Mammary epithelial cell (primary cell): ENCODE results near the gene PTCH1.

ENCODE experiments used
- EZH2 ChIP-seq: IDR thresholded peaks from 2 replicates; pipeline ENCODE4 v1.6.1; 2012; ENCODE audit warnings: low read length, inconsistent platforms, borderline replicate concordance
- TF ChIP-seq, protein P1 (sequence below), 2 donors: IDR thresholded peaks in 1 of 2; conservative IDR thresholded peaks in 1 of 2; 2 replicates each; pipeline ENCODE4 v1.5.1; 2011 to 2012; ENCODE audit warnings: inconsistent platforms in 2 of 2, low read length in 2 of 2, mild to moderate bottlenecking in 2 of 2, control low read depth in 1 of 2, low read depth in 1 of 2; ENCODE audit not compliant: insufficient read depth in 1 of 2; ENCODE audit errors: extremely low read depth in 1 of 2

DNA sequence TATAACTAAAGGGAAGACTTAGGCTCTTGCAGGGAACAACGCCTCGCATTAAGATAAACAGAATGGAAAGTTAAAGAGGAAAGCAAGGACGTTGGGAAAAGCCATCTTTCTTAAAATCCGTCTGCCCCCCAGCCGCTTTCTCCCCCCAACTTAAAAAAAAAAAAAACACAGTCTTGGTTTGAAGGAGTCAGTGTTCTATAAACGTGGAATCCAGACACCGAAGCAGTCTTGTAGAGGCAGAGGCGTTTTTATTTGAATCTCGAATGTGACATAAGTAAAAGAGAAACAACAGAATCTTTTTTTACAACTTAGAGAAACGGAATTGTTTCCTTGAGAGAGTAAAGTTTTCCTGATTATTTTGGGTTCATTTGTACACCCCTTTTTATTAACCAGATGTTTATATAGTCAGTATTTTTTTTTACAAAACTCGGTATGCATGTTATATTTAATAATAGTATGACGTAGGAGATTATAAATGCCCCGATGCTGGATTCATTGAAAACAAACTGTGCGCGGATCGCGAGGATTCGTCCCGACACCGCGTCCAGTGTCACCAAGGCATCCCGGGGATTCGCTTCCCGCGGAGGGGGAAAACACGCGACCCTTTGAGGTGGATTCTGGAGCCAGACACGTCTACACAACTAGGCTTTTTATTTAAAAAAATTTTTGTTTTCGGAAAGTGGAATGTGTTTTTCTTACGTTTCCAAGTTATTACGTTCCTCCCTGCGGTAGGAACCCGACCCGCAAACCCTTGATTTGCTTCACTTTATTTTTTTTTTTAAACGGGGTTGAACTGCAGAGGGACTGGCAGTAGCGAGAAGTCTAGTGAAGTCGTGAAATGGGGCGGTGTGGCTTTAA, 6.7 kb downstream of the PTCH1 start:
- TF ChIP-seq, protein P1, sequence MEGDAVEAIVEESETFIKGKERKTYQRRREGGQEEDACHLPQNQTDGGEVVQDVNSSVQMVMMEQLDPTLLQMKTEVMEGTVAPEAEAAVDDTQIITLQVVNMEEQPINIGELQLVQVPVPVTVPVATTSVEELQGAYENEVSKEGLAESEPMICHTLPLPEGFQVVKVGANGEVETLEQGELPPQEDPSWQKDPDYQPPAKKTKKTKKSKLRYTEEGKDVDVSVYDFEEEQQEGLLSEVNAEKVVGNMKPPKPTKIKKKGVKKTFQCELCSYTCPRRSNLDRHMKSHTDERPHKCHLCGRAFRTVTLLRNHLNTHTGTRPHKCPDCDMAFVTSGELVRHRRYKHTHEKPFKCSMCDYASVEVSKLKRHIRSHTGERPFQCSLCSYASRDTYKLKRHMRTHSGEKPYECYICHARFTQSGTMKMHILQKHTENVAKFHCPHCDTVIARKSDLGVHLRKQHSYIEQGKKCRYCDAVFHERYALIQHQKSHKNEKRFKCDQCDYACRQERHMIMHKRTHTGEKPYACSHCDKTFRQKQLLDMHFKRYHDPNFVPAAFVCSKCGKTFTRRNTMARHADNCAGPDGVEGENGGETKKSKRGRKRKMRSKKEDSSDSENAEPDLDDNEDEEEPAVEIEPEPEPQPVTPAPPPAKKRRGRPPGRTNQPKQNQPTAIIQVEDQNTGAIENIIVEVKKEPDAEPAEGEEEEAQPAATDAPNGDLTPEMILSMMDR (conservative IDR thresholded peaks at IDR 0.05 in 1 of 2, IDR thresholded peaks at IDR 0.05 in 1 of 2; ENCODE audit: extremely low read depth in 1 of 2, insufficient read depth in 1 of 2, low read depth in 1 of 2, low read length in 2 of 2): no peak
- no peak for TF ChIP-seq EZH2
